Stimulated activated CD8-positive, alpha-beta memory T cell treated with anti-CD3 and anti-CD28 coated beads, Interleukin-7, amount 100 ng/mL, for 24 hours (primary cell): ENCODE data around the gene EPHB4.
"Not testable (repeated sequence)": the region's sequence is repeated elsewhere in the genome, so short reads cannot be mapped to it uniquely, and the experiment has no call there.

ENCODE experiments used
- DNase-seq: peaks from one replicate; pipeline ENCODE4 v3.0.0-alpha.2; 2020; ENCODE audit warnings: low read depth

Gene EPHB4

GRCh38 chr7:100827330-100828226 is at the start of gene EPHB4:
EPHB4 (minus strand) TSS chr7:100827523; CDS start chr7:100827030, 493 bp downstream.
- DNase-seq = no peak

GRCh38 chr7:100875356-100875751 is 48.0 kb upstream of the EPHB4 start:
- DNase-seq = no peak

- DNase-seq = peak; percentile 97
Observed at GRCh38 chr7:100874577-100875355, 47.4 kb upstream of the EPHB4 start, which contains the start of gene SRRT. SRRT (plus strand) TSS chr7:100875103; CDS start chr7:100875591, 488 bp downstream.

GRCh38 chr7:100874300-100874576 is 46.9 kb upstream of the EPHB4 start:
- DNase-seq = no peak

GRCh38 chr7:100873599-100874299 is 46.4 kb upstream of the EPHB4 start:
- no peak for DNase-seq

GRCh38 chr7:100867776-100868485 is 40.6 kb upstream of the EPHB4 start:
- DNase-seq = no peak

- no peak for DNase-seq
Observed at GRCh38 chr7:100867040-100867775, 39.9 kb upstream of the EPHB4 start, which contains the start of gene TRIP6. TRIP6 (plus strand) TSS chr7:100867387; CDS start chr7:100867498, 111 bp downstream.

GRCh38 chr7:100866729-100867039 is 39.4 kb upstream of the EPHB4 start:
- DNase-seq = no peak

- no peak for DNase-seq
Observed at GRCh38 chr7:100865938-100866728, 38.8 kb upstream of the EPHB4 start.

- DNase-seq = no peak
Observed at GRCh38 chr7:100865372-100865911, 38.1 kb upstream of the EPHB4 start.

- no peak for DNase-seq
Observed at GRCh38 chr7:100864263-100864845, 37.0 kb upstream of the EPHB4 start.

- no peak for DNase-seq
Observed at GRCh38 chr7:100863406-100863950, 36.2 kb upstream of the EPHB4 start.

- no peak for DNase-seq
Observed at GRCh38 chr7:100861616-100861985, 34.3 kb upstream of the EPHB4 start.

- no peak for DNase-seq
Observed at GRCh38 chr7:100860702-100861615, 33.6 kb upstream of the EPHB4 start.

GRCh38 chr7:100859856-100860255 is 32.5 kb upstream of the EPHB4 start:
- DNase-seq = no peak

- DNase-seq = no peak
Observed at GRCh38 chr7:100856871-100857282, 29.6 kb upstream of the EPHB4 start.

GRCh38 chr7:100855515-100855914 is 28.2 kb upstream of the EPHB4 start:
- no peak for DNase-seq

GRCh38 chr7:100854899-100855298 is 27.6 kb upstream of the EPHB4 start:
- DNase-seq = not testable (repeated sequence)
